ENCODE measurements around the gene ZNF780A.

- no peak for TF ChIP-seq CTCF (conservative IDR thresholded peaks at IDR 0.05; ENCODE audit: low read length)
- no peak for TF ChIP-seq EZH2phosphoT487 (IDR thresholded peaks at IDR 0.05; ENCODE audit: borderline replicate concordance)
Observed at GRCh38 chr19:40056505-40056904, 34.2 kb downstream of the ZNF780A start.

All from Loucy (cell line).